ENCODE measurements around the gene DEFB116. TPM values are rescaled to one million over a fixed set of nuclear protein-coding genes. Genes with fewer than 3 reads are reported as not detected.

Gene DEFB116
- total and polyA plus RNA-seq, 10 donors = not detected

DNA sequence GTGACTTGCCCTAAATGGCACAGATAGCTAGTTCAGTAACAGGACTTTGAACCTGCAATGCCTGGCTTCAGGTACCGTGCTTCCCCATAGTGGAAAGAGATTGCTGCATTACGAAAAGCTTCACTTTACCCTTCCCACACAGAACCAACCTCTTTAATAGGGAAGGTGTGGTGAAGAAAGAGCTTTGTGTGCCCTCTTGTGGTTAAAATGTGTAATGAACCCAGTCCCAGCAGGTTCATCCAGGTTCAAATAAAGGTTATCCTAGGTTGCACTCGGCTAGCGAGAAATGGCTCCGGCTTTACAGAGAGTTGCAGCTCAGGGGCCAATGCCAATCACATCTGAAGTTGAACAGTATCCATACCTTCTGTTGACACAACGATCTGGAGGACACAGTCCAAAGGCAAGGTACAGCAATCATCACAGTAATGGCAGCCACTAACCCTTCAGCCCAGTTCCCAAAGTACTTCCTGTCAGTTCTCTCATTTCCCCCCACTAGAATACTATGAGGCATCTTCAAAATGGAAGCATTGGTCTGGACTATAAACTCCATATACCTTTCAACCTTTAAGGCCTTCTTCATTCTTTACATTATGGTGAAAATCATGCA, 48.0 kb downstream of the DEFB116 start:
- no peak for DNase-seq
- TF ChIP-seq POLR2A (IDR thresholded peaks at IDR 0.05) = no peak
- TF ChIP-seq, protein P1, sequence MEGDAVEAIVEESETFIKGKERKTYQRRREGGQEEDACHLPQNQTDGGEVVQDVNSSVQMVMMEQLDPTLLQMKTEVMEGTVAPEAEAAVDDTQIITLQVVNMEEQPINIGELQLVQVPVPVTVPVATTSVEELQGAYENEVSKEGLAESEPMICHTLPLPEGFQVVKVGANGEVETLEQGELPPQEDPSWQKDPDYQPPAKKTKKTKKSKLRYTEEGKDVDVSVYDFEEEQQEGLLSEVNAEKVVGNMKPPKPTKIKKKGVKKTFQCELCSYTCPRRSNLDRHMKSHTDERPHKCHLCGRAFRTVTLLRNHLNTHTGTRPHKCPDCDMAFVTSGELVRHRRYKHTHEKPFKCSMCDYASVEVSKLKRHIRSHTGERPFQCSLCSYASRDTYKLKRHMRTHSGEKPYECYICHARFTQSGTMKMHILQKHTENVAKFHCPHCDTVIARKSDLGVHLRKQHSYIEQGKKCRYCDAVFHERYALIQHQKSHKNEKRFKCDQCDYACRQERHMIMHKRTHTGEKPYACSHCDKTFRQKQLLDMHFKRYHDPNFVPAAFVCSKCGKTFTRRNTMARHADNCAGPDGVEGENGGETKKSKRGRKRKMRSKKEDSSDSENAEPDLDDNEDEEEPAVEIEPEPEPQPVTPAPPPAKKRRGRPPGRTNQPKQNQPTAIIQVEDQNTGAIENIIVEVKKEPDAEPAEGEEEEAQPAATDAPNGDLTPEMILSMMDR (IDR thresholded peaks at IDR 0.05 in 8 of 11, conservative IDR thresholded peaks at IDR 0.05 in 3 of 11) = peak in 6 of 11 experiments; percentile 14 to 47 (median 29)
- TF ChIP-seq POLR2AphosphoS5 (IDR thresholded peaks at IDR 0.05) = no peak
- WGBS, 5 donors = 56 to 71% (median 64%) methylated on average over 6 of the region's 6 CpGs
- H3K27ac ChIP-seq = no peak overlapping the region
- peaks cover 0 to 37% (median 10%) of the 10 kb centered on the region in 8 donors for H3K9me3 ChIP-seq
- H3K27me3 ChIP-seq (replicated peaks in 1 of 7) = no peaks in the 10 kb centered on the region
- no peaks in the 10 kb centered on the region for H3K4me1 ChIP-seq
- intact Hi-C loops (cut with DNase I; ENCODE audit: low total_unique reads) = no loop called here
- H3K4me3 ChIP-seq = no peak overlapping the region
- H3K36me3 ChIP-seq = no peaks in the 10 kb centered on the region

DNA sequence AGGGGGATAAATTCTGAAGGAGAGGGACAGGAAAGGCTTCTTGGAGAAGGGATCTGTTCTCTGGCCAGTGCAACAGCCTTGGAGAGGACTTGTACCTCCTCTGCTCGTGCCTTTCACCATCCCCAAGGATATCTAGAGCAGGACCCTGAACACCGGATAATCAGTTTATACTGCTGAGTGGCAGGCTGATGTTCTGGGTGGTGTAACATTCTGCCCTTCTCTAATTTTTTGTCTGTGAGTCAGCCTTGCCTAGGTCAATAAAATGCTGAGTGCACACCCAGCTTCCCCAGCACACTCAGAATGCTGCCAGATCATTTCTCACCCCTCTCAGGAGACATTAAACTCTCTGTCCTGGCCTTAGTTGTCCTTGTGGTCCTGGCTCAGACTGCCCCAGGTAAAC, 51.0 kb downstream of the DEFB116 start, which contains the start of gene DEFB115:
Gene DEFB115 (plus strand): TSS at position 301 of the 400 bp plus-strand sequence. CDS start 0 bp downstream, at position 301.
- intact Hi-C loops (cut with DNase I; ENCODE audit: low total_unique reads) = no loop called here
- no peak for DNase-seq
- Histone ChIP-seq H3K36me3 (no peaks in the 10 kb centered on the region), H3K27me3 (replicated peaks in 1 of 7) (no peaks in the 10 kb centered on the region), H3K4me1 (no peaks in the 10 kb centered on the region), H3K9me3 (peaks cover 0 to 13% (median 0%) of the 10 kb centered on the region in 8 donors), H3K4me3 (no peak within 1 kb of the TSS), H3K27ac (peak within 1 kb of the TSS in 1 of 8 donors; percentile 5)
- WGBS, 5 donors = 45 to 60% (median 48%) methylated on average over 2 of the region's 2 CpGs
- TF ChIP-seq POLR2AphosphoS5 (IDR thresholded peaks at IDR 0.05) (no peak), POLR2A (IDR thresholded peaks at IDR 0.05) (no peak)
- TF ChIP-seq, protein P1 (IDR thresholded peaks at IDR 0.05 in 8 of 11, conservative IDR thresholded peaks at IDR 0.05 in 3 of 11) = no peak

DNA sequence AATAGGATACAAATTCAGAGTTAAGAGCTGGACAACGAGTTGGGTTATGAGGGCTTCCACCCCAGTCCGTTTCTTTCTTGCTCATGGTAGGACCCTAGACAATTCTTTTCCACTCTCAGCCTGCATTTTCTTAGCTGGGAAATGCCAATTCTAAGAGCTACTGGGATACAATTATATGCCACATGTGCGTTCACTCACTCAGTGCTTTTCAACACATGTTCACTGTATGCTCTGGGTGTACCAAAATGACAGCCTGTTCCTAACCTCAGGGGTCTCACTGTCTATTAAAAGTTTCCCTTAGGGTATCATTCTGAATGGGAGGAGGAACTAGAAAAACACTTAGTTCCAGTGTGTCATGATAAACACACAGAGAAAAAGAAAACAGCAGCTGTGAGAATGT, 51.4 kb downstream of the DEFB116 start:
- intact Hi-C loops (cut with DNase I; ENCODE audit: low total_unique reads) = no loop called here
- WGBS, 5 donors = 33 to 49% (median 39%) methylated on average over 3 of the region's 3 CpGs
- no peaks in the 10 kb centered on the region for H3K4me1 ChIP-seq
- H3K9me3 ChIP-seq = peaks cover 0 to 13% (median 0%) of the 10 kb centered on the region in 8 donors
- no peaks in the 10 kb centered on the region for H3K36me3 ChIP-seq
- H3K27ac ChIP-seq = peak overlapping the region in 1 of 8 donors; percentile 5
- TF ChIP-seq, protein P1 (IDR thresholded peaks at IDR 0.05 in 8 of 11, conservative IDR thresholded peaks at IDR 0.05 in 3 of 11) = no peak
- TF ChIP-seq POLR2A (IDR thresholded peaks at IDR 0.05) (no peak), POLR2AphosphoS5 (IDR thresholded peaks at IDR 0.05) (no peak)
- DNase-seq = no peak
- H3K4me3 ChIP-seq = no peak overlapping the region
- H3K27me3 ChIP-seq (replicated peaks in 1 of 7) = no peaks in the 10 kb centered on the region

Small RNA genes within 50 kb of the gene (small RNA-seq; reads per million reads assigned to genes)
- 0 reads per million in 4 donors for gene RNA5SP480

Other genes with a start within 250 kb of the DEFB116 start
- gene DEFB115, start 50.9 kb downstream of the DEFB116 start, total RNA-seq = not detected
- gene DEFB115, start 50.9 kb downstream of the DEFB116 start, polyA plus RNA-seq = not detected
- not detected for gene DEFB118, start 60.0 kb upstream of the DEFB116 start, total RNA-seq
- not detected for gene DEFB118, start 60.0 kb upstream of the DEFB116 start, polyA plus RNA-seq
- not detected for gene DEFB119, start 82.0 kb upstream of the DEFB116 start, total RNA-seq
- gene DEFB119, start 82.0 kb upstream of the DEFB116 start, polyA plus RNA-seq = not detected
- gene DEFB121, start 97.6 kb upstream of the DEFB116 start, total RNA-seq = not detected
- gene DEFB121, start 97.6 kb upstream of the DEFB116 start, polyA plus RNA-seq = not detected
- gene DEFB123, start 132.0 kb upstream of the DEFB116 start, total RNA-seq = not detected
- not detected for gene DEFB123, start 132.0 kb upstream of the DEFB116 start, polyA plus RNA-seq
- gene DEFB124, start 166.5 kb upstream of the DEFB116 start, total RNA-seq = not detected
- under 1 TPM in 1 of 3 donors, not detected in 2; 0.24 TPM for gene DEFB124, start 166.5 kb upstream of the DEFB116 start, polyA plus RNA-seq
- gene REM1, start 166.7 kb upstream of the DEFB116 start, total RNA-seq = 1 to 10 TPM in 6 of 7 donors, under 1 TPM in 1; 0.79 to 8.1 (median 1.7) TPM
- gene REM1, start 166.7 kb upstream of the DEFB116 start, polyA plus RNA-seq = 1 to 10 TPM; 1.2 to 1.6 (median 1.4) TPM
- gene HM13, start 205.9 kb upstream of the DEFB116 start, total RNA-seq = 100 to 1,000 TPM in 5 of 7 donors, 10 to 100 TPM in 2; 66.7 to 122 (median 104) TPM
- gene HM13, start 205.9 kb upstream of the DEFB116 start, polyA plus RNA-seq = 100 to 1,000 TPM in 1 of 3 donors, 10 to 100 TPM in 2; 62.1 to 105 (median 67.6) TPM